Osteoblast (primary cell): ENCODE data around the gene SUCLG1. TPM values are rescaled to one million over a fixed set of nuclear protein-coding genes. Genes with fewer than 3 reads are reported as not detected.

ENCODE experiments used
- DNase-seq: peaks from one replicate; pipeline ENCODE4 v3.0.0; 2011; ENCODE audit warnings: low spot score, mixed read lengths; ENCODE audit not compliant: insufficient read length; ENCODE audit errors: missing footprints
- H2AFZ ChIP-seq: 2 replicates; pipeline ENCODE4 v1.6.0; 2011; ENCODE audit warnings: mild to moderate bottlenecking, low read length
- H3K27ac ChIP-seq: 2 replicates; pipeline ENCODE4 v1.5.1; 2011; ENCODE audit warnings: mild to moderate bottlenecking, low read depth, low read length, moderate library complexity
- H3K27me3 ChIP-seq: 2 replicates; pipeline ENCODE4 v1.6.0; 2012; ENCODE audit warnings: mild to moderate bottlenecking, control low read depth, inconsistent platforms, low read length, moderate library complexity; ENCODE audit not compliant: insufficient read depth
- H3K36me3 ChIP-seq: 2 replicates; pipeline ENCODE4 v1.5.1; 2011; ENCODE audit warnings: mild to moderate bottlenecking, low read length, control low read depth, moderate library complexity; ENCODE audit not compliant: insufficient read depth
- H3K4me1 ChIP-seq: 2 replicates; pipeline ENCODE4 v1.5.1; 2011; ENCODE audit warnings: mild to moderate bottlenecking, low read length, control low read depth, moderate library complexity; ENCODE audit not compliant: insufficient read depth
- H3K4me2 ChIP-seq: 2 replicates; pipeline ENCODE4 v1.6.0; 2011; ENCODE audit warnings: mild to moderate bottlenecking, low read length; ENCODE audit not compliant: insufficient read depth
- H3K4me3 ChIP-seq: fragments of 200-600 bp; sonication (generic); 3 replicates; pipeline ENCODE4 v1.5.1; 2012; ENCODE audit warnings: mild to moderate bottlenecking, low read length, inconsistent platforms; ENCODE audit not compliant: insufficient read depth
- H3K79me2 ChIP-seq: 2 replicates; pipeline ENCODE4 v1.6.0; 2012; ENCODE audit warnings: mild to moderate bottlenecking, low read length, control low read depth, inconsistent platforms; ENCODE audit not compliant: insufficient read depth
- H3K9me3 ChIP-seq: 2 replicates; pipeline ENCODE4 v1.5.1; 2011; ENCODE audit warnings: low read depth, low read length, control low read depth
- H4K20me1 ChIP-seq: 2 replicates; pipeline ENCODE4 v1.6.0; 2012; ENCODE audit warnings: mild to moderate bottlenecking, low read length, control low read depth; ENCODE audit not compliant: insufficient read depth
- total RNA-seq: library from RNA; depleted of rRNA; stranded (reverse); fragments of >200 nt; gene quantifications from 2 replicates; pipeline ENCODE4 v1.2.3, GENCODE V29; 2012
- TF ChIP-seq, protein P1 (sequence below): IDR thresholded peaks from 2 replicates; pipeline ENCODE4 v1.5.1; 2011; ENCODE audit warnings: mild to moderate bottlenecking, low read depth, low read length, moderate library complexity; ENCODE audit errors: extremely low read depth

Gene SUCLG1
- total RNA-seq, 1 donor: 45.2 TPM

- no peak for DNase-seq
- H3K27me3 ChIP-seq: no peaks in the 10 kb centered on the region
- H3K4me1 ChIP-seq: no peaks in the 10 kb centered on the region
- no peaks in the 10 kb centered on the region for H4K20me1 ChIP-seq
- no peaks in the 10 kb centered on the region for H3K79me2 ChIP-seq
- TF ChIP-seq, protein P1, sequence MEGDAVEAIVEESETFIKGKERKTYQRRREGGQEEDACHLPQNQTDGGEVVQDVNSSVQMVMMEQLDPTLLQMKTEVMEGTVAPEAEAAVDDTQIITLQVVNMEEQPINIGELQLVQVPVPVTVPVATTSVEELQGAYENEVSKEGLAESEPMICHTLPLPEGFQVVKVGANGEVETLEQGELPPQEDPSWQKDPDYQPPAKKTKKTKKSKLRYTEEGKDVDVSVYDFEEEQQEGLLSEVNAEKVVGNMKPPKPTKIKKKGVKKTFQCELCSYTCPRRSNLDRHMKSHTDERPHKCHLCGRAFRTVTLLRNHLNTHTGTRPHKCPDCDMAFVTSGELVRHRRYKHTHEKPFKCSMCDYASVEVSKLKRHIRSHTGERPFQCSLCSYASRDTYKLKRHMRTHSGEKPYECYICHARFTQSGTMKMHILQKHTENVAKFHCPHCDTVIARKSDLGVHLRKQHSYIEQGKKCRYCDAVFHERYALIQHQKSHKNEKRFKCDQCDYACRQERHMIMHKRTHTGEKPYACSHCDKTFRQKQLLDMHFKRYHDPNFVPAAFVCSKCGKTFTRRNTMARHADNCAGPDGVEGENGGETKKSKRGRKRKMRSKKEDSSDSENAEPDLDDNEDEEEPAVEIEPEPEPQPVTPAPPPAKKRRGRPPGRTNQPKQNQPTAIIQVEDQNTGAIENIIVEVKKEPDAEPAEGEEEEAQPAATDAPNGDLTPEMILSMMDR: no peak
- no peak overlapping the region for H2AFZ ChIP-seq
- H3K27ac ChIP-seq: no peak overlapping the region
- H3K4me2 ChIP-seq: no peak overlapping the region
- H3K9me3 ChIP-seq: no peaks in the 10 kb centered on the region
- no peaks in the 10 kb centered on the region for H3K36me3 ChIP-seq
- no peak overlapping the region for H3K4me3 ChIP-seq
These were observed 80.1 kb downstream of the SUCLG1 start for GRCh38 chr2:84378960-84379359.

- H3K4me2 ChIP-seq: no peak overlapping the region
- no peaks in the 10 kb centered on the region for H3K9me3 ChIP-seq
- no peak overlapping the region for H3K27ac ChIP-seq
- no peak for DNase-seq
- H3K79me2 ChIP-seq: no peaks in the 10 kb centered on the region
- H2AFZ ChIP-seq: no peak overlapping the region
- no peak overlapping the region for H3K4me3 ChIP-seq
- TF ChIP-seq, protein P1: no peak
- no peaks in the 10 kb centered on the region for H4K20me1 ChIP-seq
- no peaks in the 10 kb centered on the region for H3K4me1 ChIP-seq
- H3K36me3 ChIP-seq: no peaks in the 10 kb centered on the region
- no peaks in the 10 kb centered on the region for H3K27me3 ChIP-seq
These were observed 84.1 kb downstream of the SUCLG1 start for GRCh38 chr2:84375020-84375419.

DNA sequence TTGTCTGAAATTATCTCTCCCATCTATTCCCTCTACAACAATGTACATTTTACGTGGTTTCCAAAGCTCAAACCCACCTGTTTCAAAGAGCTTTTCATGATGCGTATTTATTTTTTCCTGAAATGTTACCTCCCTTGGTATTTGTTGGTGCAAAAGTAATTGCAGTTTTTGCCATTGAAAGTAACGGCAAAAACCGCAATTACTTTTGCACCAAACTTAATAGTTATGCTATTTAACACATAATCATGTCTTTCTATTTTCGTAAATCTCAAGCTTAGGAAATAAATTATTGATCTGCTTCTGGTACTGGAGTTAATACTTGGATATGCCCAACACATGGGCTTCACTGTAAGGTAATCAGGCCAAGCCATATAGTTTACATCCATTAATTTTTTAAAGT lies 85.2 kb downstream of the SUCLG1 start:
- Histone ChIP-seq H3K4me2 (no peak overlapping the region), H3K27ac (no peak overlapping the region), H3K4me3 (no peak overlapping the region), H3K4me1 (no peaks in the 10 kb centered on the region), H3K36me3 (no peaks in the 10 kb centered on the region), H3K79me2 (no peaks in the 10 kb centered on the region), H4K20me1 (no peaks in the 10 kb centered on the region), H3K27me3 (no peaks in the 10 kb centered on the region), H2AFZ (no peak overlapping the region), H3K9me3 (no peaks in the 10 kb centered on the region)
- no peak for DNase-seq
- TF ChIP-seq, protein P1: no peak

Other genes starting within 250 kb of the SUCLG1 start
- under 0.01 and 0.36 TPM in 2 replicates for gene DNAH6, start 57.2 kb upstream of the SUCLG1 start, total RNA-seq